GM19438 (cell line): ENCODE results near the gene GABBR2.

Experiments
- ATAC-seq: cut with Tn5 transposase; IDR thresholded peaks from one replicate; pipeline ENCODE4 v1.9.1; 2021; ENCODE audit warnings: low read depth; ENCODE audit not compliant: unreplicated experiment

Gene GABBR2

GRCh38 chr9:98333703-98334582, 374.8 kb downstream of the GABBR2 start:
- ATAC-seq = no peak

- no peak for ATAC-seq
Measured at GRCh38 chr9:98332405-98332831, 376.3 kb downstream of the GABBR2 start.

- no peak for ATAC-seq
Measured at GRCh38 chr9:98331536-98332259, 377.0 kb downstream of the GABBR2 start.

- ATAC-seq = no peak
Measured at GRCh38 chr9:98330831-98331230, 377.9 kb downstream of the GABBR2 start.

- ATAC-seq = no peak
Measured at GRCh38 chr9:98329904-98330303, 378.8 kb downstream of the GABBR2 start.

- no peak for ATAC-seq
Measured at GRCh38 chr9:98329281-98329680, 379.5 kb downstream of the GABBR2 start.

GRCh38 chr9:98328770-98329169, 380.0 kb downstream of the GABBR2 start:
- ATAC-seq = no peak

GRCh38 chr9:98328141-98328540, 380.6 kb downstream of the GABBR2 start:
- ATAC-seq = no peak

- no peak for ATAC-seq
Measured at GRCh38 chr9:98327249-98327561, 381.5 kb downstream of the GABBR2 start.

GRCh38 chr9:98326459-98327248, 382.1 kb downstream of the GABBR2 start:
- no peak for ATAC-seq

- ATAC-seq = no peak
Measured at GRCh38 chr9:98324801-98325200, 383.9 kb downstream of the GABBR2 start.

GRCh38 chr9:98323831-98324135, 385.0 kb downstream of the GABBR2 start:
- no peak for ATAC-seq

GRCh38 chr9:98323051-98323830, 385.5 kb downstream of the GABBR2 start:
- ATAC-seq = no peak

- no peak for ATAC-seq
Measured at GRCh38 chr9:98321269-98321668, 387.5 kb downstream of the GABBR2 start.

GRCh38 chr9:98318834-98319478, 389.8 kb downstream of the GABBR2 start:
- no peak for ATAC-seq

- ATAC-seq = no peak
Measured at GRCh38 chr9:98318041-98318790, 390.5 kb downstream of the GABBR2 start.

- ATAC-seq = no peak
Measured at GRCh38 chr9:98317134-98317857, 391.4 kb downstream of the GABBR2 start.

- ATAC-seq = no peak
Measured at GRCh38 chr9:98316445-98317133, 392.1 kb downstream of the GABBR2 start.
